ENCODE measurements around the gene PROSER2.
"Not testable (repeated sequence)": the region's sequence is repeated elsewhere in the genome, so short reads cannot be mapped to it uniquely, and the experiment has no call there.

Gene PROSER2

DNA sequence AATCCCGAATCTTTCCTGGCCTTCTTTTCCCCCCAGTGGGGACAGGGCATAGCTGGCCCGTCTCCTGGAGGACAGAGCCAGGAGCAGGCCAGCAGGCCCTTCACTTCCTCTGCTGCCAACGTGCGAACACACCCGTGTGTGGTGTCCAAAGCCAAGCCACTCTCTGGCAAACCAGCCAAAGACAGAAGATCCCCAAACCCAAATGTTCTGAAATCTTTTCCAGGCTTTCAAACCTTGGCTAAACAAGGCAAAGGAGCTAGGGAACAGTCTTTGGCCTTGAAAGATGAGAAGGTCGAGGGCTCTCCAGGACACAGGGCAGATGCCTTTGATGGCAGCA, 63.0 kb downstream of the PROSER2 start:
- no peak for DNase-seq (ENCODE audit: low read depth)

DNA sequence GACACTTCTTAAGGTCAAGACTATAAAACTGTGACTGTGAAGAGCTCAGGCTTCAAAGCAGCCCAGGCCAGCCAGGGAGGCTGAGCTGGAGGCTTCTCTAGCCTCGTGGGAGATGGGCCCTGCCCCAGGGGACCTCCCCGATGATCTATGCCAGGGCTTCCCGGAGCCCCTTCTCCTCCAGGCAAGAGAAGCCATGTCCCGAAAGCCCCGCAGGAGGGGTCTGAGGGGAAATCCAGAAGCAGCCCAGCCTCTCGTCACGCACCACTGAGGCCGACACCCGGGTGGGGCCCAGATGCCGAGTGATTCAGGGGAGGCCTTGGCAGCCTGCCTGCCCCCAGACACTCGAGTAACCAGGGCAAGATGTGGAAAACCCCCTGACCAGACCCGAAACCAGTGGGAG, 63.7 kb downstream of the PROSER2 start:
- no peak for DNase-seq (ENCODE audit: low read depth)

DNA sequence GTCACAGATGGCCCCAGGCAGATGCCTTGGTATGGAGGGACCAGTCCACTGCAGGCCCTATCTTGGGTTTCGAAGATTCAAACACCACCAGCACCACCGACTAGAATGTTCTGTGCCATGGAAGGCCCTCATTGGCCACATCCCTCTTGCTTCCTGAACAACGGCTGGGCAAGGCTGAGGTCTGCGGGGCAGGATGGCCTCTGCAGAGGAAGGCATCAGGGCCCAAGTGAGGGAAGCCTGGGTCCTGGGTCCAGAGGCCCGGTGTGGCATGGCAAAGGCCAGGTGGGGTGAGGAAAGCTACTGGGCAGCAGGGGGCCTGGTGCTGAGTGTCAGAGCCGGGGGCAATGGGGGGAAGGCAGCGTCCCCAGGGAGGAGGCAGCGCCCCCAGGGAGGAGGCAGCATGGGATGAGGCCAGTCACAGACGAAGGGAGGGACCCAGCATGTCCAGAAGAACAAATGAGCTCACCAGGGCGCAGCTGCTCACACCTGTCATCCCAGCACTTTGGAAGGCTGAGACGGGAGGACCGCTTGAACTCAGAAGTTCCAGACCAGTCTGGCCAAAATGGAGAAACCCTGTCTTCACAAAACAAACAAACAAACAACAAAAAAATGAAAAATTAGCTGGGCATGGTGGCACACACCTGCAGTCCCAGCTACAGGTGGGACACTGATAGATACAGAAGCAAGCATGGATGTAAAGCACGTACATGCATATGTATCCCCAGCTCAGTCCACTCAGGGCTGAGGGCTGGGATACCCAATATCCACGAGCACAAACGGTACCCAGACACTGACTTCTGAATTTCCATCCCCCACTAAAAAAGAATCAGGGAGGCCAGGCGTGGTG, 64.4 kb downstream of the PROSER2 start:
- no peak for DNase-seq (ENCODE audit: low read depth)

DNA sequence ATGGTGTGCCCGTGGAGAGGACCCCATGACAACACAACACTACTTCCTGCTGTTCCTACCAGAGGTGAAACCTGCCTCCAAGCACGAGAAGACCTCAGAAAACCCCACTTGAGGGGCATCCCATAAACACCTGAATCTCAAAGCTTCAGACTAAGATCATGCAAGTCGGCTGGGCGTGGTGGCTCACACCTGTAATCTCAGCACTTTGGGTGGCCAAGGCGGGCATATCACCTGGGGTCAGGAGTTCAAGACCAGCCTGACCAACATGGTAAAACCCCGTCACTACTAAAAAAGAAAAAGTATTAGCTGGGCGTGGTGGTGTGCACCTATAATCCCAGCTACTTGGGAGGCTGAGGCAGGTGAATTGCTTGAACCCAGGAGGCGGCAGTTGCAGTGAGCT, 66.1 kb downstream of the PROSER2 start:
- DNase-seq (ENCODE audit: low read depth): not testable (repeated sequence)

DNA sequence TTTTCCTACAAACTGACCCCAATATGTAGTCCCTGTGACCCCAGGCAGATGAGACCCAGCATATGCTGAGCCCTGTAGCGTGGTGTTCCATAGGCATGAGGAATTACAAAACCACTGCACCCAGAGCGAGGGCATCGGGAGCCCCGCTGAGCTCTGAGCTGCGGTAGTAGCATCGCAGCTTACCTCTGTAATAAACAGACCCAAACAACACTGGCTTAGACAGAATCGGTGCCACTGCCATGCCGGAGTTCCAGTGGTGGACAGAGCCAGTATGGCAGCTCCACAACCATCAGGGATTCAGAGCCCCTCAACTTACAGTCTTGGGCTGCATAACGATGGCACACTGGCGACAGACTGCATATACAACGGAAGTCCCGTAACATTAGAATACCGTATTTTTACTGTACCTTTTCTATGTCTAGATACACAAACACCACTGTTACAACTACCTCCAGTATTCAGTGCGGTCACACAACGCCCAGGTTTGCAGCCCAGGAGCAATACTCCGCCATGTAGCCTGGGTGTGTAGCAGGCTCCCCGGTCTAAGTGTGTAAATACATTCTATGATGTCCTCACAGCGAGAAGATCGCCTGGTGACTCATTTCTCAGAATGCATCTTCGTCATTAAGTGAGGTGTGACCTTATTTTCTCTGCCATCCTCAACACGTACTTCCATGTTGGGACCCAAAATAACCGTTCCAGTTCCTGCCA, 68.8 kb downstream of the PROSER2 start:
- no peak for DNase-seq (ENCODE audit: low read depth)

DNA sequence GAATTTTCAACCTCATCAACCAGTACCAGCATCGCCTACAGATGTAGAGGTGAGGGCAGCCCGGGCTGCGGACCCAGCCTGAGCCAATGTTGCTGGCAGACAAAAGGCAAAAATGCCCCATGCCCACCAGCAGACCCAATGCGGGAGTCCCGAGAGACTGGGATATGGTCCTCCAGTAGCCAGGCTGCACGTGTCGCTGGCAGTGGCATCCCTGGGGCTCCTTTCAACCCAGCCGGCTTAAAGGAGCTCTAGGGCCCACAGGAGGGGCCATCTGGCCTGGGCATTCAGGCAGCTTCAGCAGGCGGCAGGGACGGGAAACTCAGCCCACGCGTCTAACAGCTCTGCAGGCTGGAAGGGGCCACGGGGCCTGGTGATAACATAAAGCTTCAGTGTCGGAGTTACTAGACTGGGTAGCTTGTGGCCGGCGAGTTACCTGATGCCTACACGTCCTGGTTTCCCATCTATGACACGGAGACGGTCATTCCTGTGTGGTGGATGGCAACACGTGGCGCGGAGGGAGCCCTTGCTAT, 70.7 kb downstream of the PROSER2 start:
- DNase-seq (ENCODE audit: low read depth): no peak

DNA sequence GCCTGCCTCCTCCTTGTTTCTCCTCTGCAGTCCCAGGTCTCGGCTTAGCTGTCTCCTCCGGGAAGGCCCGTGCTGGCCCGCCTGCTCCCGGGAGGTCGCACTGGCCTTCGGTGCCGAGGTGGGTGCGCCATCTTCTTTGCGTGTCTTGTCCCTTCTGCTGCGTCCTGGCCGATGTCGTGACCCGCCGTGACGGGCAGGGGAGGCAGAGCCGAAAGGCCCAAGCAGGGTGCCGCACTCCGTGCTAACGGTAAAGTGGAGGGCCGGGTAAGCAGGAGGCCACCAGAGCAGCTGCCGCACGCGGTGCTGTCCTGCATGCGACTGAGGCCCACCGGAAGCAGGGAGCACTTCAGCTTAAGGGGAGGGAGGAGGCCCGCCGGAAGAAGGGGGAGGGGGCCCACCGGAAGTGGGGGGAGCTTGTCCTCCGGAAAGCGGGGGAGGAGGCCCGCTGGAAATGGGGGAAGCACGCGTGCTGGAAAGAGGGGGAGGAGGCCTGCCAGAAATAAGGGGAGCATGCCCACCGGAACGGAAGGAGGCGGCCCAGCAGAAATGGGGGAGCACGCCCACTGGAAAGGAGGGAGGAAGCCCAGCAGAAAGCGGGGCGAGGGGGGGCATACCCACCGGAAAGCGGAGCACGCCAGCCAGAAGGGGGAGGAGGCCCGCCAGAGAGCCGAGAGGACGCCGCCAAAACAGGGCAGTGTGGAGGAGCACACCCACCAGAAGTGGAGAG, 71.4 kb downstream of the PROSER2 start:
- no peak for DNase-seq (ENCODE audit: low read depth)

DNA sequence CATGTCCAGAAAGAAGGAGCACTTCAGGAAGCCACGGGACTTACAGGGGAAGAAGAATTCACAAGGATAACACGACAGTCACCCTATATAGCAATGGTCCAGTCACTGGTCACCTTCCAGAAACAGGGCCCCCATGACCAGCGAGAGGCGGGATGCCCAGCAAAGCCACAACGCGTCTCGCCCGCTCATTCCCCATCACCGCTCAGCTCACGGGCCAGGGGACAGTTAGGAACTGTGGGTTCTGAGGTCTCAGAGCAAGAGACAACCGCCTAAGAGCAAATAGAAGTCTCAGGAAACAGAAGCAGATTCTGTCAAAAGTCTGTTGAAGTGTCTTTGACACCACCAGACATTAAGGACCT, 71.9 kb downstream of the PROSER2 start:
- no peak for DNase-seq (ENCODE audit: low read depth)

DNA sequence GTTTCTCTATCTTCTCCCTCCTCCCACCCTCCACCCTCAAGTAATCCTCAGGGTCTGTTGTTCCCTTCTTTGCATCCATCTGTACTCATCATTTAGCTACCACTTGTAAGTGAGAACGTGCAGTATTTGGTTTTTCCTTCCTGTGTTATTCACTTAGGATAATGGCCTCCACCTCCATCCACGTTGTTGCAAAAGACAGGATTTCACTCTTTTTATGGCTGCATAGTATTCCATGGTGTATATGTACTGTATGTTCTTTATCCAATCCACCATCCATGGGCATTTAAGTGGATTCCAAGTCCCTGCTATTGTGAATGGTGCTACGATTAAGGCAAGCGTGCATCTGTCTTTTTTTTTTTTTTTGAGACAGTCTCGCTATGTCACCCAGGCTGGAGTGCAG, 72.4 kb downstream of the PROSER2 start:
- no peak for DNase-seq (ENCODE audit: low read depth)

DNA sequence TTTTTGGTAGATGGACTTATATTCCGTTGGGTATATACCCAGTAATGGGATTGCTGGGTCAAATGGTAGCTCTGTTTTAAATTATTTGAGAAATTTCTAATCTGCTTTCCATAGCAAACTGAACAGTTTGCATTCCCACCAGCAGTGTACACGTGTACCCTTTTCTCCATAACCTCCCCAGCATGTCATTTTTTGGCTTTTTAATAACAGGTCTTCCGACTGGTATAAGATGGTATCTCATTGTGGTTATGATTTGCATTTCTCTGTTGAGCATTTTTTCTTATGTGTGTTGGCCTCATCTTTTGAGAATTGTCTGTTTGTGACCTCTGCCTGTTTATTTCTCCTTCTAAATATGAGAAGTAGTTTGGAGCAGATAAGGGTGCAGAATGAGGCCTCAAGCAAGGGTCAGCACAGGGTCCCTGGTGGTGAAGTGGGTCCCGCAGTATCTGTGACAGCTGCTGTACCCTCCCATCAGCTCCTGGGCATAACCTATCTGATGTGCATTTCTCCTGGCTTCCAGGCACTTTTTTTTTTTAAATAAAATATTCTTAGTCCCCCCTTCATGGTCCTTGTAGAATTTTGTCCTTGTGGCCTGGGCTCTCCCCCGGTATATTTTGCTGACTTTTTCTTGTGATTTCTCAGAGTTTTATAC, 73.5 kb downstream of the PROSER2 start:
- no peak for DNase-seq (ENCODE audit: low read depth)

DNA sequence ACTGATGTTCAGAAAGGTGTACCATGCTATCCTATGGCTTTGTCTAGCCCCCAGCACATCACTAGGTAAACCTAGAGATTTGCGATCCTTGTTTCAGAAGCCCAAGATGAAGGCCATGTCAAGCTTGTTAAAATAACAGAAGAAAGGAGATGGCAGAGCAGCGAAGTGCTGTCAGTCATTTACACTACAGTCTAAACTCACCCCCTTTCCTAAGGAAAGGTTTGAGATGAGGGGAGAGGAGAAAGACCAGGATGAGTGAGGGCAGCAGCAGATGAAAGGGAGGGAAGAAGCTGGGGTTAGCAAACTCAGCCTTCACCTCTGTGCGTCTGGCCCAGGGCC, 74.8 kb downstream of the PROSER2 start:
- DNase-seq (ENCODE audit: low read depth): no peak

DNA sequence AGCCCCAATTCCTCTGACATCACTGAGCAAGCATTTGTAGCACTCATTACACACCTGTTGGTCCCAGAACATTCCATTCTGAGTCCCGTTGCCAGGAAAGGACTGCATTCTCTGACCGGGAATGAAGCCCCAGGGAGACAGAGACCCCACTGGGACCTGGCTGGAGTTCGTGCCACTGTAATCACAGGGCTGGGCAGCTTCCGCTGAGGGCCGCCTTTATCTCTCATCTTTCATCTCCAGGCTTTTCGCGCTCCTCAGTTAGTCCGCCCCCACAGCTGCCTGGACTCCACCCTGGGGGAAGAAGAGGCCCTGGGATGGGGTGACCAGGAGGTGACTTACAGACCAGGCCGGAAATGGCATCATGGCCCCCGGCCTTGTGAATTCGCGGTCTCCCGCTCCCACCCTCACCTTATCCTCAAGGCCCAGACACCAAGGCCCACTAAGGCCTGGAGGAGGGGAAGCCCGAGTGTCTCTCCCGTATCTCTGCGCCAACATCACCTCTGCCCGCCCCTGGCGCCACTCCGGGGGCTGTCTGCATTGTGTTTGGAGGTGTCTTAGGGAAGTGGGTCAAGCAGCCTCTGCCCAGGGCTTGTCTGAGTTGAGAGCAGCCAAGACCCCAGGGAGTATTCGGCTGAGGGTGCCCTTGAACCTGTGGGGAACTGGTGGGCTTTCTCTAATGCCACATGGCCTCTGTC, 75.4 kb downstream of the PROSER2 start:
- DNase-seq (ENCODE audit: low read depth): no peak

DNA sequence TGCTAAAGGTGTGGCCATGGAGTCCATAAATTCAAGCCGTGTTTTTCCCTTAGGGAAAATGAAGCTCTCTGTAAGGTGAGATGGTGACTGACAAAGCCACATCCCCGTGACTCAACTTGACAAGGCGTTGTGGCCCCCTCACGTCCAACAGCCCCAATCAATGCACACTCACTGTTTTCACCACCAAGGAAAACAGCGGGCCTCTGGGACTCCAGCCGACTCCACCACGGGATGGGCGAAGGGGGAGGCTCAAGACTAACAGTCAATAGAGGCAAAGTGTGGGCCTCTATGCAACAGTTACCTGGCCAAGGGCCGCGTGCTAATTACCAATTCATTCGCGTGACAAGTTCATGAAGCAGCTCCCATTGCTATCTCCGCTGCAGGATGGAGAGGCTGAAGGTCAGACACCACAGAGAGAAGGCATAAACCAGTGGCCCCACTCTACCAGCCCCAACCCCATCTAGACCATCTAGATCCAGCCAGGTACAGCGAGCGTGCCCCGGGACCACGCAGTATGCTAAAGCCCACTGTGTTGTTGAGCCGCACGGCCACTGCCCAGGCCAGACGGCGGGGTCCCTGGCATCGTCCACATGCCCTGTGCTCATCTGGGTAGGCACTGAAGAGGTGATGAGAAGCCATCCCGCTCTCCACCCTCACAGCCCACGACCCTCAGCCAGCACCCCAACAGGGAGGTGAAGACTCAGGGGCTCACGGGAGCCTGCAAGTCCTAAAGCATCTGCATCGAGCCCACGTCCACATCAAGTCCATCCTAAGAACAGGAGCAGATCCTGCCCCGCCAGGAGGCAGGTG, 76.1 kb downstream of the PROSER2 start:
- no peak for DNase-seq (ENCODE audit: low read depth)

DNA sequence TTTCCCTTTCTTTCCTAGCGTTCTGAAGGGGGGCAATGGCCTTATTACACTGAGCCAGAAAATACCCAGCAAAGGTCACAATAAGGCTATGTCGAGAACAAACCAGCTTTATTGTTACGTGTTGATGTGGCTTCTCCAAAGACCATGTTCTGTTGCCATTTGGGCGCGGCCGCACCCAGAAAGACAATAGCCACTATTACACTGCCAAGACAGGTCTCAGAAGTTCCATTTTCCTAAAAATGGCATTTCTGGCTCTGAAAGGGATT, 77.8 kb downstream of the PROSER2 start:
- DNase-seq (ENCODE audit: low read depth): no peak

DNA sequence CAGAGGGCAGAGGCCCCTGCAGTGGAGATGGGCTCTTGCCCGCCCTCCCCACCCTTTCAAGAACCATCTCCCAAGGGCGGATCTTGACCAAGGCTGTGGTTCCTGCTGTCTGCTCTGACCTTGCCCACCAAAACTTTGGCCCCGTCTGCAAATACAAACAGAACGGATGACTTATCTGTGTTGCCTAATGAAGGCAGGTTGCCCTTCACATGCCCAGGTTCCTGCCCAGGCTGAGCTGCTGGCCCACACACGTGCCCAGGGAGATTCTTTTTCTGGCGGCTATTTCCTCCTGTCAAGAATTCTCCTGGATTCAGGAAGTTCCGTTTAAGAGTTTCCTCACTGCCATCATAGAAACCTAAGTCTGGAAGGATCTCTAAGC, 78.3 kb downstream of the PROSER2 start:
- DNase-seq (ENCODE audit: low read depth): no peak

DNA sequence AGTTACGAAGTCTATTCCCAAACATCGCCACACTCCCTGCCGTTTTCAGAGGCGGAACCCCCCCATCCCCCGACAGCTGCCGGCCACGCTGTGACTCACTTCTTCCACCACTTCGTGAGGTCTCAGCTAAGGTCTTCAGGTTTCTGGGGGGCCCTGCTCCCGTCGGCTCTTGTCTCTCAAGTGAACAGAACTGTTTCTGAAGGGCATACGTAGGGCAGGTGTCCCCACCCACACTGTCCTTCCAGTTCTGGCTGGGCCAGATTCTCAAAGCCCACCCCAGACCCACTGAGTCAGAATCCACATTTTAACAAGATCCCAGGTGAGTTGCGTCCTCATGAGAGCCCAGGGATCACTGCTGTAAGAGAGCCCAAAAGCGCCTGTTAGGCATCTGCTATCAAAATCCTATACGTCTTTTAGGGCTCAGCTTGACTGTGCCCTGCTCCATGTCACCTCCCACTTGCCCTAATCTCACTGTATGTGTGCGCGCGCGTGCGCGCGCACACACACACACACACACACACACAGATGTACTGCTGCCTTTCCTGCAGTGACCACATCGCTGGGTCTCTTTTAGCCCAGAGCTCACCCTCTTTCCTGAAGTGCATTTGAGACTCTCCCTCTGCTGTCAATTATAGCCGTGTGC, 78.8 kb downstream of the PROSER2 start:
- no peak for DNase-seq (ENCODE audit: low read depth)

DNA sequence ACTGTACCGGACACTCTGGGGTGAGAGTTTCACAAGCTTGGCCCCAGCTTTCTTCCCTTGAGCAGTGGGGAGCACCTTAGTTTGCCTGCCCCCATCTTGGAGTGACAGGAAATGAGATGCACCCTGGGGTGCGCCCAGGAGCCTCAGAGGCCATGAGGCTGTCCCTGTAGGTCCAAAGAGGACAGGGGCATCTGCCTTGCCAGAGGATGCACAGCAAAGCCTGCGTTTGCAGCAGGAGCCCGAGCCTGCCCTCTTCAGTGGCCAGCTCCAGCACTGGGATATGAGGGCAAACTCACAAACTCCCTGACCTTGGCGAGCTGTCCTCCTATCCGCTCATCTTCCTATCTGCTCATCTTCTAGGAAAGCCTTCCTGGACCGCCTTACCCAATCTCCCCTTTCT, 79.5 kb downstream of the PROSER2 start:
- no peak for DNase-seq (ENCODE audit: low read depth)

DNA sequence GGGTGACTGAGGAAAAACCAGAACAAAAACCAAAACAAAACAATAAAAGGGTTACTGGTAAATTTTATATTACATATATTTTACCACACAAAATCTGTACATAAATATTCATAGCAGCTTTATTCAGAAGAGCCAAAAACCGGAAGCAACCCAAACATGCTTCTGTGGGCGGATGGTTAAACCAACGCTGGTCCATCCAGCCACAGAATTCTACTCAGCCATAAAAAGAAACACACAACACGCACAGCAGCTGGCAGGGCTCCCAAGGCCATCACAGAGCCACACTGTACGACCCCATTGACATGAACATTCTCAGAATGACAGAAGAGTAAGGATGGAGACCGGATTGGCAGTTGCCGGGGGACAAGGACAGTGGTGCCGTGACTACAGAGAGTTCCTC, 83.6 kb downstream of the PROSER2 start:
- DNase-seq (ENCODE audit: low read depth): no peak

DNA sequence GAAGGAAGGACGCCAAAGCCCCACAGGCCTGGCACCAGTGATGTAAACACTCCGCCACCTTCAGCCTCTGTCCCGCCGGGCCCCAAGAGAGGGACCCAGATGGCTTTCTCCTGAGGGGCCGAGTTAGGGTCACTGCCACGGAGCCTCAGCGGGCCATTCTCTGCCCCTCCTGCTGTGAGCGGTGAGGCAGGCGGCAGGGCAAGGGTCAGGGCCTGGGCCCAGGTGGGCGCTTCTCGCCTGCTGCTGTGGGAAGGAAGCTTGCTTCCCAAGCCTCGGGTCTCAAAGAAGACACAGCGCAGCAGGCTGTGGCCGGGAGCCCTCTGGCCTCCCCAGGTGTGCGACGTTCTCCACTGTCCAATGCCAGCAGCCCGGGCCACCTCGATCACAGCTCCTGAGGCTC, 84.8 kb downstream of the PROSER2 start:
- DNase-seq (ENCODE audit: low read depth): no peak

DNA sequence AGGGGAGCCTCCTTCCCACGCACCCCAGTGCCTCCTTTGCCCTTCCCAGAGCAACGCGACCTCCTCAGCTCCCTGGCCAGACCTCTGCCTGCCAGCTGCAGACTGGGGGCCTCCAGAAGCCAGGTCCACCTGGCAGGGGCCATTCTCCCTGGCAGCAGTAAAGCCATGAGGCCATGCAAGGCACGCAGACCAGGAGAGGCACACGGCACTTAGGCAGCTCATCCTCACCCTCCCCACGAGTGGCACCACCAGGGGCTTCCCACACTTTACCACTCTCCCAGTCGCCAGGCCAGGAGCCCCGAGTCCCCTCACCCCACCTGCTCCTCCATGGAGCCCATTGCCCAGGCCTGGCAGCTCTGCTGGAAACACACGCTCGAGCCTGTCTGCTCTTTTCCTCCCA, 85.4 kb downstream of the PROSER2 start:
- no peak for DNase-seq (ENCODE audit: low read depth)

DNA sequence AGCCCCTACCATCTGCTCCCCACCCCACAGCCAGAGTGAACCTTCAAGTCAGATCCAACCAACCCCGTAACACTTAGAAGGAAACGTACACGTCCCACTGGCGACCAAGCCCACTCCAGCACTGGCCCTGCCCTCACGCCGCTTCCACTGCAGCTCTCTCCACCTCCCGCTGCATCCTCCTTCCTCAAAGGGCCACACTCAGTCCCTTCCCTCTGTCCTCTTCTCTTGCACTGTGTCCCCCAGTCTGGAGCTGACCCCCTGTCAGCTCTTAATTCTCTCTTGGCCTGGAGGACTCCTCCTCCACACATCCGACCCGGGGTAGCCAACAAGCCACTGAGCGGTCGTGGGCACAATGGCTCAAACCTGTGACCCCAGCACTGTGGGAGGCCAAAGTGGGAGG, 85.8 kb downstream of the PROSER2 start:
- DNase-seq (ENCODE audit: low read depth): no peak

Data from HS-27A (cell line).